Stimulated activated CD4-positive, alpha-beta T cell treated with anti-CD3 and anti-CD28 coated beads, Interleukin-15, amount 100 ng/mL, for 1 hour (primary cell): ENCODE measurements around the gene GPX4.

Experiments used
- DNase-seq, 2 donors: peaks; one replicate each; pipeline ENCODE4 v3.0.0-alpha.2; 2020; ENCODE audit warnings: low read depth in 1 of 2, low spot score in 1 of 2

The GPX4 gene

GRCh38 chr19:1147934-1148549, 44.2 kb downstream of the GPX4 start:
- no peak for DNase-seq

GRCh38 chr19:1149259-1150045, 45.7 kb downstream of the GPX4 start:
- no peak for DNase-seq

- DNase-seq, result no peak
These were observed 46.7 kb downstream of the GPX4 start for GRCh38 chr19:1150333-1151036.

GRCh38 chr19:1151037-1151724, 47.4 kb downstream of the GPX4 start:
- no peak for DNase-seq

GRCh38 chr19:1151917-1152587, 48.3 kb downstream of the GPX4 start:
- no peak for DNase-seq

- no peak for DNase-seq
These were observed 50.3 kb downstream of the GPX4 start for GRCh38 chr19:1153891-1154730.

DNA sequence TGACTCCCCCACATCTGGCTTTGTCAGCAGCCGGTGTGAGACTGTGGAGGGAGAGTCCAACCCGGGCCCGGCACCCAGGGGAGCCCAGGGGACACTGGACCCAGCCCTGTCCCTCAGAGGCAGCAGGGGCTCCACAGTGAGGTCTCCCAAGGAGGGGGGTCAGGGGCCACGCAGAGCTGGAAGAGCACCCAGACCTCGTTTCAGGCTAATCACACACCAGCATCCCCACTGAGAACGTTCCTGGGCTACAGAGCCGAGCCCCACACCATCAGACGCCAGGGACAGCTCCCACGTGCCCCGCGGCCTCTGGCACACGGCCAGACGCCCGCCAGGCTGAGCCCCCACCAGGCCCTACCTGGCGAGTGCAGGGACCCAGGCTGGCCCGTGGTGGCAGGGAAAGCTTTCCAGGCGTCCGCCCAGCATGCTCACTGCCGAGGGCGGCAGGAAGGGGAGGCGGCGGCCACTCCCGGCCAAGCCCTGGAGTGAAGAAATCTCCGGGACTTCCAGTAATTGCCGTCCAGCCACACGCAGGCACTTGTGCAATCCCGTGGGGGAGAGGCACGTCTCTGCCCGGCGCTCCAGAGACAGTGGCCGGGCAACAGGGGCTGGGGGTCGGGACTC, 51.0 kb downstream of the GPX4 start:
- no peak for DNase-seq

GRCh38 chr19:1155352-1156304, 51.8 kb downstream of the GPX4 start:
- DNase-seq, result no peak
